Stimulated activated CD8-positive, alpha-beta memory T cell treated with anti-CD3 and anti-CD28 coated beads, Interleukin-12 subunit alpha, Interleukin-12 subunit beta, amount 100 ng/mL, for 24 hours (primary cell): ENCODE data around the gene GTPBP6.
"Not testable (repeated sequence)": the region's sequence is repeated elsewhere in the genome, so short reads cannot be mapped to it uniquely, and the experiment has no call there.

Experiments
- DNase-seq: peaks from one replicate; pipeline ENCODE4 v3.0.0-alpha.2; 2020; ENCODE audit errors: extremely low read depth

The GTPBP6 gene

DNA sequence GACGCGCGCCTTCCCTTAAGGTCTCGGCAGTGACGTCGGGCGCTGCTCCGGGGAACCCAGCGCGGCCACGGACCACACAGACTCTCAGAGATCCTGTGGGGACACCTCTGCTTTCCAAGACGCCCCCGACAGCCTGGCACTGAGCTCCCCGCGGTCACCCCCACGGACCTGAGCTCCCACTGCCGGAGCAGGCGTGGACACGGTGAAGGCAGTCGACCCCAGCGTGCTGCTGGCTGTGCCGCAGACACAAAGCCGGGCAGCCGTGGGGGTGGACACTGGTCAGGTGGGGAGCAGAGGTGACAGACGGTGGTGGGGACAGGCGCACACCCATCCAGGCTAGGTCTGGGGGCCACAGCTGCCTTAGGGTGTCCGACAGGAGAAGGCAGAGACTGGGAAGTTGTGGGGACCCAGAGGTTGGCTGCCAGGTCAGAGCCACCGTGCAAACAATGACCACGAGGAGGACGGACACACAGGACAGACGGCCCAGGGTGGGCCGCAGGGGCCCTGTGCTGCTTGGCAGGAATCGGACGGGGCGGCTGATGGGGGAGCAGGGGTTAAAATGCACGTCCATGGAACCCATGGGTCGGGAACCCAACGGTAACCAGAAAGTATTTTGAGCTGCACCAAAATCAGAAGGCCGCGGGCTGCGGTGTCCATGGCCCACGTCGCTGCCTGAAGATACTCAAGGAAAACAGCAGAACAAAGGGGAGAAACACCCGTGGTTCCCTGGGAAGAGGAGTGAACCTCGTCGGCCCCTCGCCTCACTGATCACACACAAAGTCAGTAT, 16.6 kb upstream of the GTPBP6 start:
- DNase-seq, result no peak

DNA sequence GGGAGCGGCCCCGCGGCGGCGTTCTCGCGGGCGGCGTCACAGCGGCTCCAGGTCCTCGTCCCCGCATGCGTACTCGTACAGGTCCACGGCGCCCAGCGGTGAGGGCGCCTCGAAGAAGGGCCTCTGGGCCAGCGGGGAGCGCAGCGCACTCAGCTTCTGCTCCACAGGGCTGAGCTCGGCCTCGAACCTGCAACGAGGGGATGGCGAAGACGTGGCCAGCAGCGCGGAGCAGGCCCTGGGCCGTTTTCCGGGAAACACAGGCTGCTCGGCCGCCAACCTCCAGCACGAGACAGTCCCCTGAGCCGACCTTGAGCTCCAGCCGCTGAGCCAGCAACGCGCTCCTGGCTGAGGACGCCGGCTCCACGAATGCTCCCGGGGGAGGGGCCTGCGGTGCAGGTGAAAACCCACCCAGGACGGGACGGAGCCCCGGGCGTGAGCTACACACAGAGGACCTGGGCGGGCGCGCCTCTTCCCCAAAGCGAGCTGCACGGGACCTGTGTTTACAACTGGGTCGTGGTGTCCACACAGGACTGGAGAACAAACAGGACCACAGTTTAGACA, 15.8 kb upstream of the GTPBP6 start:
- no peak for DNase-seq

DNA sequence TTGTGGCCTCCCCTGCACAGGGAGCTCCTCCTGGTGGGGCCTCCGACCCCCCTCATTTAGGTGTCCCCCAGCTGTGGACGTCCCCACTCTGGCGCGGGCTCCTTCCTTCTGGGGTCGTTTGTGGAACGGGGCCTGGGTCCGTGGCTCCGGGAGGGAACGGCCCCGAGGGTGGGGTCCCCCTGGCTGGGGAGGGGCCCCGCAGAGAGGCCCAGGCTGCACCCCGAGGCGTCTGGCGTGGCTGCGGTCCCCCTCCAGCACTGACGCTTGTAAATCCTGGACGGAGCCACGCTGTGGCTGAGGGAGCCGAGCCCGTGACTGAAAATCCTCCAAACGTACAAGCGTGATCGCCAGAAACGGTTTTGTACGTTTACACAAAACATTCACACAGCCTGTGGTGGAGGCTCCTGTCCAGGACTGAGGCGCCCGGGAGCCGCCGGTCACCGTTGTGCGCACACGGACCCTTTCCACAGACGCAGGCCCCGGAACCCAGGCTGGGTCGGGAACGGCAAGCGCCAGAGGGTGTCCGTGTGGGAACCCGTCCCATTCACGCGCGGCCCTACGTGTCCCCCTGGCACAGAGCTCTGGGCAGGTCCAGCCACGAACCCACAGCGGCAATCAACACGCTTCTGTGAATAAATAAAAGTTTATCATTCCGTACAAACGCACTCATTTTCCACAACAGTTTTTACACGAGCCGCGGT, 15.2 kb upstream of the GTPBP6 start:
- DNase-seq, result no peak

DNA sequence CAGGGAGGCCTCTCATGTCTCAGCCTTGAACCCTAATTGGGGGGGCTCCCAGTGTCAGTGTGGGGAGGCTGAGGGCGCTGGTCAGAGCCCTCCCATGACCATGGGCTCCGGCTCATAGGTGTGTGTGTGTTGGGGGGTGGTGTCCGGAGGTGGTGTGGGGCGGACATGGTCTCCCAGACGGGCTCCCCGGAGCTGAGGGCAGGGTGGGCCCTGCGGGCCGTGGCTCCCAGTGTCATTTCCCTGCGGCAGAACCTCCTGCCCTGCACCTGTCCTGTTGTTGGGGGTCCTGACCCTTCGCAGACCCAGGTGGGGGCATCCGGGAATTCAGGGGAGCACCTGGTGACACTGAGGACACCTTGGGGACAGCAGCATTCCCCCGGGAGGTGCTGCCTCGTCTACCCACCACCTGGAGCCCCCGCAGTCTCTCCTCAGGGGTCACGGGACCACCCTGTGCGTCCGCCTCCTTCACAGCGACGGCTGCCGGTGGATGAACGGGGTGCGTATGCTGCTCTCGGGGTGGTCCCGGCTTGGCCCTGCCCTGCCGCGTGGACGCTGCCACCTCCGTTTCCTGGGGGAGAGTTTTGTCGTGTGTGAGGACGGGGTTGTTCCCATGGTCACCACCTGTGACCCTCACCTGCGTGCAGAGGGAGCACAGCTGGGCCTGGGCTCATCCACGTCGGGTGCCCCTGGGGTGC, 14.5 kb upstream of the GTPBP6 start:
- no peak for DNase-seq

DNA sequence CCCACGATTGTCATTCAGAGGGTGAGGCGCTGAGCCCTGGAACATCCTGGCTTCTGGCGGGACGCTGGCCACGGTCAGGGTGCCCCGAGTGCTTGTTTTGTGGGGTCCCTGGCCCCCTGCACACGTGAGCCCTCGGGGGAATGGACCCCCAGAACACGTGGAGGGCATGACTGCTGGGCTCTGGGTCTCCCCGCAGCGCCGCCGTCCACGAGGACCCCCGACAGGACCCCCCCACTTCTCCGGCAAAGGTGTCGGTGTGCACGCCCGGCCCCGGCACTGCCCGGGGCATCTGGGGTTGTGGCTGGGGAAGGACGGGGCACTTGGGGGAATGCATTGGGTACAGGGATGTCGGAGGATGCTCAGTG, 13.9 kb upstream of the GTPBP6 start:
- no peak for DNase-seq

DNA sequence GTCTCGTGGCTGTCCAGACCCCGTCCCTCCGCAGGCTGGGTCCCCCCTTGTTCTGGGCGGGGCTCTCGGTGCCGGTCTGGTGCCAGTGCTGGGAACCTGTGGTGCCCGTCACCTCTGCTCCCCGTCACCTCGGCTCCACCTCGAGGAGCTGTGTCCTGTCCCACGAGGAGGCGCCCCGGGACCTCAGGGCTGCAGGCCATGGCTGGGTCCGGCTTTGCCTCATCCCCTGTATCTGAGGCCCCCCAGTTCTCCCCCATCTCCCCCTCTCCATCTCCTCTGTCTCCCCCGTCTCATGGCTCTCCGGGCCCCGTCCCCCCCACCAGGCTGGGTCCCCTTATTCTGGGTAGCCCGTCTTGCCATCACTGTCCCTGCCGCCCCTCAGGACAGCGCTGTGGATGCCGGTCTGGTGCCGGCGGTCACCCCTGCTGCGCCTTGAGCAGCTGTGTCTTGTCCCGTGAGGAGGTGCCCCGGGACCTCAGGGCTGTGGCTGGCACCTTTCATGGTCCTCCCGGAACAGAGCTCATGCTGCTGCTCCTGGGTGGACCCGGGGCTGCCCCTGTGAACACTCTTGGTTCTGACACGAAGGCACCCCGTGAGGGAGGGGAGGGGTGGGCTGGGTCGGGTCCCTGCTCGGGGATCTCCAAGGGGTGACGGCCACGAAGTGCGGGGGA, 13.4 kb upstream of the GTPBP6 start:
- DNase-seq, result no peak

DNA sequence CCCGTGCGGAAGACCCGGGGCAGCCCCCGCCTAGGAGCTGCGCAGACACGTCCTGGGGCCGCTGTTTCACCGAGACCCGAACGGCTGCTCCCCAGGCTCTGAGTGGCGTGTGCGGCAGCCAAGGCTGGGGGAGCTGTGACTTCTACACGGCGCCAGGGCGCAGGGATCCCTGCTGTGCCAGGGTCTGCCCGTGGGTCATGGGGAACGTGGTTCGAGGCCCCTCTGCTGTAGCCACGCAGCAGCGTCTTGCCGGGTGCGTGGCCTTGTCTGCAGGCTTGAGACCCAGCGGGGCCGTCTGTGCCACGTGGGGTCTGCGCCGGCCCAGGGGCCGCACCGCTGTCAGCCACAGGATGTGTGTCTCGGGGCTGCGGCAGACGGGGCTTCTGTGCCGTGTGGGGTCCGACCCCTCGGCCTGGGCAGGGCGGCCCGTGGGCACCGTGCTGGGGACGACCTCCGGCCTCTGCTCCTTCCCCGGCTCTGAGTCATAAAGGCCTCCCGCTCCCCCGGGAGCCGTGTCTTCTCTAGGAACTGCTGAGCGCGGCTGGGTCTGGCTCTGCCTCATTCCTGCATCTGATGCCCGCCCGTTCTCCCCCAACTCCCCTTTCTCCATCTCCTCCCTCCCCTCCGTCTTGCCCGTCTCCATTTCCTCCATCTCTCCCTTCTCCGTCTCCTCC, 12.7 kb upstream of the GTPBP6 start:
- DNase-seq, result no peak

DNA sequence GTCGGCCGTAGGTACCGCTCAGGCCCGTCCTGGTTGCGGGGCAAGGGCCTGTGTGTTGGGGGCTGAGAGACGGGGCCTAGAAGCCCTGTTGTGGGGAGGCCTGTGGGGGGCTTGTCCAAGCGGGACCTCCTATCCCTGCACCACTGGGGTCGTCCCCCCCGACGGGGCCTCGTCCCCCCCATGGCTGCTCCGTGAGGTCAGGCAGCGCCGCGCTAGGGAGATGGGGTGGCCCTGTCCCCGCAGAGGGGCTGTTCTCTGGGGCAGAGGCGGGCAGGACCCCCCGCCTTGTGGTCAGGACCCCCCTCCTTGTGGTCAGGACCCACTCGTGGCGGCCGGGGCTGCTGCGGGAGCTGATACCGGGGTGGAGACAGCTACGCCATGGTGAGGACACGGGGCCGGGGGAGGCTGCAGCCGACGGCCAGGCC, 12.1 kb upstream of the GTPBP6 start:
- no peak for DNase-seq

DNA sequence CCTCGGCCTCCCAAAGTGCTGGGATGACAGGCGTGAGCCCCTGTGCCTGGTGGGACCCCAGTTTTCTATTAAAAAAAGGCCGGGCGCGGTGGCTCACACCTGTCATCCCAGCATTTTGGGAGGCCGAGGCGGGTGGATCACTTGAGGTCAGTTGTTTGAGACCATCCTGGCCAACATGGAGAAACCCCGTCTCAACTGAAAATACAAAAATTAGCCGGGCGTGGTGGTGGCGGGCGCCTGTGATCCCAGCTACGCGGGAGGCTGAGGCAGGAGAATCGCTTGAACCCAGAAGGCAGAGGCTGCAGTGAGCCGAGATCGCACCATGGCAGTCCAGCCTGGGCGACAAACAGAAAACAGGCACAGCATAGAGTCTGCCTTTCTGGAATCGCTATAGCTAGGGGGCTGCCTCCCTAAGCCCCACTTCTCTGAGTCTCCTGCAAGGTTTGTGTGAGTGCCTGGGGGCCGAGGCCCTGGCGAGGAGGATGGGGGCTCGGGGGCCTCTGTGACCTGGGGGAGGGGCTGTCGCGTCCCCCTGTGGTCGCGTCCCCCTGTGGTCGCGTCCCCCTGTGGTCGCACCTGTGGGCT, 11.6 kb upstream of the GTPBP6 start:
- not testable (repeated sequence) for DNase-seq

DNA sequence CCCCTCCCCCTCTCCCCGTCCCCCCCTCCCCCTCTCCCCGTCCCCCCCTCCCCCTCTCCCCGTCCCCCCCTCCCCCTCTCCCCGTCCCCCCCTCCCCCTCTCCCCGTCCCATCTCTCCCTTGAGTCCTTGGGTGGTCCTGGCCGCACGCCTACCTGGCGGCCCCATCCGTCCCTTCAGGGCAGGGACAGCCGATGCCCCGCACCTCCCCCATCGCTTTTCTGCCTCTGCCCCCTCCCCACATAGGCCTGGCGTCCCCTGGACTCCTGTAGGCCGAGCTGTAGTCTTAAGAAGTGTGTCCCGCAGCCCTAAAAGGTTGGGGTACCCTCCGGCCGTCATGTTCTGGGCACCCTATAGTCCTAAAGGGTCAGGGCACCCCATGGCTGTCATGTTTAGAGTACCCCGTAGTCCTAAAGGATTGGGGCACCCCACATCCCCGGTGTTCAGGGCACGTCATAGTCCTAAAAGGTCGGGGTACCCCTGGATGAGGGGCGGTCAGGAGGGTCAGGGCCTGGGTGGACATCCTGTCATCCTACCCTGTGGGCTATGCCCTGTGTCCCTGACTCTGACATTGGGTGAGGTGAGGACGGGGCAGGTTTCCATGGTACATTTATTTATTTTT, 10.8 kb upstream of the GTPBP6 start:
- DNase-seq, result no peak

DNA sequence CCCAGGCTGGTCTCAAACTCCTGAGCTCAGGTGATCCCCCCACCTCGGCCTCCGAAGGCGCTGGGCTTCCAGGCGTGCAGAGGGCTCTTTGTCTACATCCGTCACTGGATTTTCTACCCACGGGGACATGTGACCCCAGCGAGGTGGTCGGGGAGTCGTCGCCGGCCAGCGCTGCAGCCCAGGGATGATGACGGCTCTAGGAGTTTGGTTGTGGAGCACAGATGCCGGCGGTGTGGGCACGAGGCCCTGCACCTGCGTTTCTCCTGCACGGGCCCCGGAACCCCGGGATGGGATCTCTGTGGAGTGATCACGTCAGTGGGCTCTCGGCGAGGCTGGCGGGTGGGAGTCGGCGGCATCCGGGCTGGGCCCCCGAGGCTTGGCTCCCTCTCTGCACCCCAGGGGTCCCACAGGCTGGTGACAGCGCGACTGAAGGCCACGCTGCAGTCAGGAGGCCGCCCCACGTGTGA, 9.1 kb upstream of the GTPBP6 start:
- DNase-seq, result no peak

DNA sequence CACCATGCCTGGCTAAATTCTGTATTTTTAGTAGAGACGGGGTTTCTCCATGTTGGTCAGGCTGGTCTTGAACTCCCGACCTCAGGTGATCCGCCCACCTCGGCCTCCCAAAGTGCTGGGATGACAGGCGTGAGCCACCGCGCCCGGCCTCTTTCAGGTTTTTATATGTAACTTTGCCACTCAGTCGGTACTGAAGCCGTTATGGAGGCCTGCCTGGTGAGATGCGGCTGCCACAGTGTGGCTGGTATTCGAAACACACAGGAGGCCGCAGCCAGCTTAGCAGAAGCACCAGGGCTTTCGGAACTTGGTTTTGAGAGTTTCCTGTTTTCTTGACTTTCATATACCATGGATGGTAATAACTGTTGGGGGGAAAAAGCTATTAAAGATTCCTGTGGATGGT, 6.1 kb upstream of the GTPBP6 start:
- not testable (repeated sequence) for DNase-seq

DNA sequence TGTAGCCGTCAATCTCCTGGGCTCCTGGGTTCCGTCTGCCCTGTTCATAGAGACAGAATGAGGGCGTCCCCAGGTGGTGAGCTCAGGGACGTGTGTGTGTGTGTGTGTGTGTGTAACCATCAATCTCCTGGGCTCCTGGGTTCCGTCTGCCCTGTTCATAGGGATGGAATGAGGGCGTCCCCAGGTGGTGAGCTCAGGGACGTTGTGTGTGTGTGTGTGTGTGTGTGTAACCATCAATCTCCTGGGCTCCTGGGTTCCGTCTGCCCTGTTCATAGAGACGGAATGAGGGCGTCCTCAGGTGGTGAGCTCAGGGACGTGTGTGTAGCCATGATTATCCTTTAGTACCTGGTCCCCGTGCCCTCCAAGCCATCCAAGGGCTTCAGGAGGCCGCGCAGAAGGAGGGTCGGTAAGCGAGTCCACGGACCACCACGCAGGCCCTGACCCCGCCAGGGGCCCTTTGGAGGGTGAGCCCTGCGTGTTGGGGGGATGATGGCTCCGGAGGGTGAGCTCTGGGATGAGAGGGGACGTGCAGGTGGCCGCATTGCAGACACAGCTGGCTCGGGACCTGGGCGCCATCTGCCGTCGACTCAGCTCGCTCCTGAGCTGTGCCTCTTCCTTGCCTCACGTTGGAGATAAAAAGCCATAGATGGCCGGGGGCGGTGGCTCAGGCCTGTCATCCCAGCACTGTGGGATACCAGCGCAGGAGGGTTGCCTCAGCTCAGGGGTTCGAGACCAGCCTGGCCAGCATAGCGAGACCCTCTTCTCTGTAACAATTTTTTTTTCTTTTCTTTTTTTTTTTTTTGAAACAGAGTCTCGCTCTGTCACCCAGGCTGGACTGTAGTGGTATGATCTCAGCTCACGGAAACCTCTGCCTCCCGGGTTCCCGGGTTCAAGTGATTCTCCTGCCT, 5.4 kb upstream of the GTPBP6 start:
- DNase-seq, result no peak

DNA sequence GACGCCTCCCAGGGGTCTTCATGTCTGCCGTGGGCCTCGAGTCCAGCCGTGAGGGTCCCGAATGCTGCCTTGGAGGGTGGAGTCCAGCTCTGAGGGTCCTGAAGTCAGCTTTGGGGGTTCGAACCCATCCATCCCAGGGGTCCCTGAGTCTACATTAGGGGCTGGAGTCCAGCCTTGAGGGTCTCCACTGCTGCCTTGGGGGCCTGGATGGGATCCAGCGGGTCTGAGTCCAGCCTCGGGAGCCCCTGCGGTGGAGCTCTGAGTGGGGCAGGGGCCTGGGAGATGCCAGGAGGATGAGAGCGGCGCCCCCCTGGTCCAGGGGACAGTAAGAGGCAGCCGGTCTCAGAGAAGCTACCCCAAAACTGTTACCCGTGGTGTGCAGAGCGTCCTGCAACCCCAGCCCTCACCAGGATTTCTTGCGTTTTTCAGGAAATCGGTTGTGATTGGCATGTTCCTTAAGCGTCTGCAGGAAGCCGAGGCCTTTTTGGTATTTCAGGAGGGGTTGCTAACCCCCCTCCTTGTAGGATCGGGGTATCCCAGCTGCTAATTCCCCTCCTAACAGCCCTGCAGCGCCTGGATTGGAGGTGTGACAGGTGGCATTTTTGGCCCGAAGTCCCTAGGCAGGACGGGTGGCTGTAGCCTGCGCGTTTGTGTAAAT, 1.7 kb upstream of the GTPBP6 start:
- DNase-seq, result no peak

DNA sequence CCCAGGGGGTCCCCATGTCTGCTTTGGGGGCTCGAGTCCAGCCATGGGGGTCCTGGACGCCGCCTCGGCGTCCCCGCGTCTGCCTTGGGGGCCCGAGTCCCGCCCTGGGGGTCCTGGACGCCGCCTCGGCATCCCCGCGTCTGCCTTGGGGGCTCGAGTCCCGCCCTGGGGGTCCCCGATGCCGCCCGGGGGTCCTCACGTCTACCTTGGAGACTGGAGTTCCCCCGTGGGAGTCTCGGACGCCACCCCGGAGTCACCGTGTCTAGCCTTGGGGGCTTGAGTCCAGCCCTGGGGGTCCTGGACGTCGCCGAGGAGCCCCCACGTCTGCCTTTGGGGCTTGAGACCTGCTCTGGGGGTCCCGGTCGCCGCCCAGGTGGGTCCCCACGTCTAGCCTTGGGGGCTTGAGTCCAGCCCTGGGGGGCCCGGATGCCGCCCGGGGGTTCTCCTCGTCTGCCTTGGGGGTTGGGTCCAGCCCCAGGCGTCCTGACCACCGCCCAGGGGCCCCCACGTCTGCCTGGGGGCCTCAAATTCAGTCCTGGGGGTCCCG, 1.1 kb upstream of the GTPBP6 start:
- no peak for DNase-seq

DNA sequence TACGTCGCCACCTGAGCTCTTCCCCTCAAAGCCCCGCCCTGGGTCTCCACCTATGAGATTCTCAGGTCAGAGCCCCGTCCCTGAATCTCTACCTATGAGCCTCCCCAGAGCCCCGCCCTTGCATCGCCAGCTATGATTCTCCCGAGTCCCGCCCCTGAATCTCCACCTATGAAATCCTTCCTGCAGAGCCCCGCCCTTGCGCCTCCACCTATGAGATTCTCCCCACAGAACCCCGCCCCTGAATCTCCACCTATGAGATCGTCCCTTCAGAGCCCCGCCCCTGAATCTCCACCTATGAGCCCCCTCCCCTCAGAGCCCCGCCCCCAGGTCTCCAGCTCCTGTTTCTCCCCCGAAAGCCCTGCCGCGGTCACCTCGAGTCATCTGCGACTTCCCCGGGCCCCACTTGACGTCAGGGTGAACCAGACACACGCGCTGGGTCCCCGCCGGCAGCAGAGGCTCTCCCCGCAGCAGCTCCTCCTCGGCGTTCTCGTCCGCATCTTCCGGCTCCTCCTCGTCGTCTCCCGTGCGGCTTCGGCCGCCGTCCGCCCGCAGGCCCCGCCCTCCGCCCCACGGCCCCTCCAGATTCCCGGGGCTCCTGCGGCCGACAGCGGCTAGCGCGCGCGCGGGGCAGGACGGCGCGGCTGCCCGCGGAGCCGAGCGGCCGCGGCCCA, 393 bp downstream of the GTPBP6 start:
- DNase-seq, result peak; percentile 97

DNA sequence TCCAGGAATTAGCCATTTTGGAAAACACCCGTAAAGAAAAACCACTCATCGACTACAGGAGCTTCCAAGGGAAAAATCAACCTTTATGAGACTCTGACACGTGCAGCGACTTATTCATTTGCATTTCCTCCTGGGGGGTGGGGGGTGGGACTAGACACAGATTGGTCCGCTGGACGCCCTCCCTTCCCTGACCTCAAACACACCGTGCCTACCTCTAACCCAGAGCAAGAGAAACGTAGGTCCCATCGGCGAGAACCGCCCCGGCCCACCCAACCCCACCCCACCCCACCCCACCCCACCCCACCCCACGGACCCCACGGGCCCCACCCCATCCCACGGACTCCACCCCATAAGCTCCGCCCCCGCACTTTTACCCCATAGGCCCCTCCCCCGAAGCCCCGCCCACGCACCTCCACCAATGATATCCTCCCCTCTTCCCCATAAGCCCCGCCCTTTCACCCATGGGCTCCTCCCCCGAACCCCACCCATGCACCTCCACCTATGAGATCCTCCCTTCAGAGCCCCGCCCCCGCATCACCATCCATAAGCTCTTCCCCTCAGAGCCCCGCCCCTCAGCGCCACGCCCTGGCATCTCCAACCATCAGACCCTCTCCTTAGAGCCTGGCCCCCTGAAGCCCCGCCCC, 1.1 kb downstream of the GTPBP6 start:
- DNase-seq, result no peak
